SHP77 (cell line): ENCODE measurements around the gene IGF2.

ENCODE experiments used
- DNase-seq, 2 experiments: peaks; one replicate each; lab custom pipeline; 2025; lab: John Stamatoyannopoulos, UW

The IGF2 gene

GRCh38 chr11:2091786-2092463 lies 47.3 kb downstream of the IGF2 start:
- no peak for DNase-seq

GRCh38 chr11:2091112-2091746 lies 48.0 kb downstream of the IGF2 start:
- DNase-seq, result no peak

GRCh38 chr11:2090172-2091111 lies 48.7 kb downstream of the IGF2 start:
- DNase-seq, result no peak

GRCh38 chr11:2089536-2090165 lies 49.5 kb downstream of the IGF2 start:
- DNase-seq, result no peak

GRCh38 chr11:2088746-2089535 lies 50.2 kb downstream of the IGF2 start:
- DNase-seq, result no peak

- DNase-seq, result no peak
These were observed 50.9 kb downstream of the IGF2 start for GRCh38 chr11:2088284-2088683.

GRCh38 chr11:2086239-2087040 lies 52.7 kb downstream of the IGF2 start:
- DNase-seq, result no peak

- DNase-seq, result no peak
These were observed 53.7 kb downstream of the IGF2 start for GRCh38 chr11:2085251-2086066.

GRCh38 chr11:2084721-2085120 lies 54.5 kb downstream of the IGF2 start:
- DNase-seq, result no peak
